ENCODE results near the gene PNPLA3. TPM values are rescaled to one million over a fixed set of nuclear protein-coding genes. Genes with fewer than 3 reads are reported as not detected.

The PNPLA3 gene
- polyA plus RNA-seq, 1 of the 3 experiments (the other 2 are of a cell fraction): 3.2 TPM

GRCh38 chr22:43976861-43977795 is 53.5 kb downstream of the PNPLA3 start:
- Histone ChIP-seq H3K79me2 (ENCODE audit: insufficient read depth) (no peaks in the 10 kb centered on the region), H3K9me3 (no peaks in the 10 kb centered on the region), H3F3A (replicated peaks; ENCODE audit: insufficient read depth) (peaks cover 4% of the 10 kb centered on the region), H3K9ac (no peak overlapping the region), H3K4me2 (no peak overlapping the region), H3K4me1 (ENCODE audit: control insufficient read depth in 1 of 2, insufficient read depth in 2 of 2, low read depth in 1 of 2, low read length in 1 of 2) (no peaks in the 10 kb centered on the region), H4K20me1 (ENCODE audit: insufficient read depth) (no peaks in the 10 kb centered on the region), H3K4me3 (ENCODE audit: low read depth in 2 of 2, low read length in 1 of 2) (no peak overlapping the region), H3K9me2 (no peaks in the 10 kb centered on the region; the same call in 1 of the 2 replicates), H2AFZ (ENCODE audit: low read depth) (no peak overlapping the region), H3K27me3 (ENCODE audit: insufficient read depth) (no peaks in the 10 kb centered on the region), H3K36me3 (replicated peaks in 1 of 2; ENCODE audit: control insufficient read depth in 1 of 2, insufficient read depth in 2 of 2, low read length in 1 of 2) (peaks cover 24 to 93% of the 10 kb centered on the region in 2 experiments), H3K27ac (ENCODE audit: low read depth in 2 of 2, low read length in 1 of 2) (no peak overlapping the region)
- no peak for DNase-seq
- TF ChIP-seq NRF1 (IDR thresholded peaks at IDR 0.05; ENCODE audit: low read depth, low read length): no peak
- TF ChIP-seq REST (IDR thresholded peaks at IDR 0.05; ENCODE audit: low read depth, low read length): no peak
- no peak for TF ChIP-seq ZBTB33 (IDR thresholded peaks at IDR 0.05; ENCODE audit: borderline replicate concordance, low read depth)
- TF ChIP-seq FOSL2 (IDR thresholded peaks at IDR 0.05; ENCODE audit: borderline replicate concordance, low read depth): no peak
- no peak for TF ChIP-seq JUND (IDR thresholded peaks at IDR 0.05)
- TF ChIP-seq EP300 (IDR thresholded peaks at IDR 0.05; ENCODE audit: borderline replicate concordance in 1 of 2, low read depth in 1 of 2, low read length in 1 of 2): no peak
- TF ChIP-seq FOXJ3 (CRISPR knock-in tag; IDR thresholded peaks at IDR 0.05): no peak
- no peak for TF ChIP-seq POLR2AphosphoS5 (IDR thresholded peaks at IDR 0.05; ENCODE audit: low read depth, low read length)
- ChIA-PET POLR2A (no interaction called here), CTCF (interaction anchor here (1.2 to 5.3 kb wide), 2 partner anchors 16 to 650 kb away, joined by 4 to 35 read pairs; no protein-coding TSS in a partner anchor)
- WGBS (ENCODE audit: low lambda C conversion rate): 98% methylated on average over 13 of the region's 19 CpGs

- no peak overlapping the region for H3K27ac ChIP-seq (ENCODE audit: low read depth in 2 of 2, low read length in 1 of 2)
- no peak for TF ChIP-seq IRF3 (IDR thresholded peaks at IDR 0.05; ENCODE audit: low read depth, low read length)
- TF ChIP-seq ZBTB33 (IDR thresholded peaks at IDR 0.05; ENCODE audit: borderline replicate concordance, low read depth): no peak
- no peak for TF ChIP-seq USF1 (IDR thresholded peaks at IDR 0.05; ENCODE audit: borderline replicate concordance, low read depth)
- H3K27me3 ChIP-seq (ENCODE audit: insufficient read depth): no peaks in the 10 kb centered on the region
- H3K9me2 ChIP-seq: no peaks in the 10 kb centered on the region; the same call in 1 of the 2 replicates
- no peaks in the 10 kb centered on the region for H3K79me2 ChIP-seq (ENCODE audit: insufficient read depth)
- CTCF ChIA-PET: interaction anchor here (5.3 kb wide), 1 partner anchor 15 kb away, joined by 35 read pairs; no protein-coding TSS in a partner anchor
- peaks cover 4% of the 10 kb centered on the region for H3F3A ChIP-seq (replicated peaks; ENCODE audit: insufficient read depth)
- no peak overlapping the region for H2AFZ ChIP-seq (ENCODE audit: low read depth)
- H3K4me2 ChIP-seq: no peak overlapping the region
- no peaks in the 10 kb centered on the region for H3K4me1 ChIP-seq (ENCODE audit: control insufficient read depth in 1 of 2, insufficient read depth in 2 of 2, low read depth in 1 of 2, low read length in 1 of 2)
- POLR2A ChIA-PET: interaction anchor here (0.7 kb wide), 2 partner anchors 629 to 1322 kb away, joined by 3 to 4 read pairs; no protein-coding TSS in a partner anchor
- H3K36me3 ChIP-seq (replicated peaks in 1 of 2; ENCODE audit: control insufficient read depth in 1 of 2, insufficient read depth in 2 of 2, low read length in 1 of 2): peaks cover 33 to 89% of the 10 kb centered on the region in 2 experiments
- H3K9ac ChIP-seq: no peak overlapping the region
- no peaks in the 10 kb centered on the region for H3K9me3 ChIP-seq
- no peak for DNase-seq
- 96% methylated on average over 3 of the region's 4 CpGs for WGBS (ENCODE audit: low lambda C conversion rate)
- no peak overlapping the region for H3K4me3 ChIP-seq (ENCODE audit: low read depth in 2 of 2, low read length in 1 of 2)
- H4K20me1 ChIP-seq (ENCODE audit: insufficient read depth): no peaks in the 10 kb centered on the region
Measured at GRCh38 chr22:43978558-43978957, 55.0 kb downstream of the PNPLA3 start.

All from SK-N-SH (cell line).